Kidney (tissue), 14 donors: ENCODE measurements around the gene COPE. TPM values are rescaled to one million over a fixed set of nuclear protein-coding genes. Genes with fewer than 3 reads are reported as not detected.

Experiments
- DNase-seq, 5 donors: peaks; one replicate each; pipeline ENCODE4 v3.0.0-alpha.2; 2013 to 2020
- FAIRE-seq: peaks from 2 replicates; lab custom pipeline; 2012; peaks lifted over from hg19 to GRCh38; lab: Jason Lieb, UNC
- H3K27ac ChIP-seq, 2 donors: one replicate each; pipeline ENCODE4 v1.7.0; 2013; ENCODE audit warnings: low read depth in 2 of 2, low read length in 2 of 2, inconsistent platforms in 1 of 2
- H3K27me3 ChIP-seq: one replicate; pipeline ENCODE4 v1.7.1; 2013; ENCODE audit warnings: low read length, inconsistent platforms; ENCODE audit not compliant: control insufficient read depth, insufficient read depth
- H3K36me3 ChIP-seq, 3 donors: one replicate each; pipeline versions ENCODE4 v1.7.0 to v1.7.1; 2013; ENCODE audit warnings: low read length in 3 of 3, control low read depth in 1 of 3, inconsistent platforms in 1 of 3; ENCODE audit not compliant: insufficient read depth in 3 of 3, control insufficient read depth in 2 of 3
- H3K4me1 ChIP-seq, 3 donors: one replicate each; pipeline versions ENCODE4 v1.7.0 to v1.7.1; 2013; ENCODE audit warnings: low read length in 3 of 3, inconsistent platforms in 1 of 3, low read depth in 1 of 3; ENCODE audit not compliant: control insufficient read depth in 2 of 3, insufficient read depth in 2 of 3
- H3K4me3 ChIP-seq, 3 donors: one replicate each; pipeline versions ENCODE4 v1.7.0 to v1.8.1; 2013; ENCODE audit warnings: low read length in 3 of 3, control low read depth in 1 of 3, inconsistent platforms in 1 of 3
- H3K9ac ChIP-seq, 3 donors: one replicate each; pipeline versions ENCODE4 v1.7.0 to v1.7.1; 2013; ENCODE audit warnings: low read length in 3 of 3, control low read depth in 1 of 3, inconsistent platforms in 1 of 3
- H3K9me3 ChIP-seq, 3 donors: one replicate each; pipeline versions ENCODE4 v1.7.0 to v1.7.1; 2013; ENCODE audit warnings: low read length in 3 of 3, control low read depth in 1 of 3, inconsistent platforms in 1 of 3; ENCODE audit not compliant: control insufficient read depth in 2 of 3, insufficient read depth in 1 of 3
- intact Hi-C: fragments of 100-400 bp; cut with DNase I; formaldehyde crosslinking; loops from one replicate; pipeline ENCODE4 v1.11.1; 2022
- polyA plus RNA-seq: library from polyadenylated mRNA; stranded (reverse); fragments of 350-450 nt; fragmentation: Illumina TruSeq; extraction: RNeasy Lipid Tissue Mini Kit (QIAGEN cat#74804); gene quantifications from one replicate; pipeline ENCODE4 v1.2.3, GENCODE V29; 2014; ENCODE audit warnings: low read depth, low replicate concordance; ENCODE audit not compliant: insufficient read depth
- total RNA-seq: library from RNA; stranded (reverse); fragmentation: NEBNext Ultra II Directional; extraction: Animal tissue kit (Norgen Biotek cat#: 25700); gene quantifications from one replicate; pipeline ENCODE4 v1.2.1, GENCODE V29; 2021
- TF ChIP-seq, protein P1 (sequence below): IDR thresholded peaks from 3 replicates; pipeline ENCODE4 v1.5.1; 2012; ENCODE audit warnings: mild to moderate bottlenecking, moderate library complexity, borderline replicate concordance; ENCODE audit not compliant: insufficient read depth; ENCODE audit errors: extremely low read depth
- donor health status: control.
- donor health status: control.
- donor health status: control.
- donor health status: control.
- donor health status: control.
- donor health status: DM: yes; HTN: yes; CAD: no.
- donor health status: Normal renal cell carcinoma (clear cell type).

The COPE gene
- total and polyA plus RNA-seq, 2 donors from 2014 or later, result 166 to 263 TPM

DNA sequence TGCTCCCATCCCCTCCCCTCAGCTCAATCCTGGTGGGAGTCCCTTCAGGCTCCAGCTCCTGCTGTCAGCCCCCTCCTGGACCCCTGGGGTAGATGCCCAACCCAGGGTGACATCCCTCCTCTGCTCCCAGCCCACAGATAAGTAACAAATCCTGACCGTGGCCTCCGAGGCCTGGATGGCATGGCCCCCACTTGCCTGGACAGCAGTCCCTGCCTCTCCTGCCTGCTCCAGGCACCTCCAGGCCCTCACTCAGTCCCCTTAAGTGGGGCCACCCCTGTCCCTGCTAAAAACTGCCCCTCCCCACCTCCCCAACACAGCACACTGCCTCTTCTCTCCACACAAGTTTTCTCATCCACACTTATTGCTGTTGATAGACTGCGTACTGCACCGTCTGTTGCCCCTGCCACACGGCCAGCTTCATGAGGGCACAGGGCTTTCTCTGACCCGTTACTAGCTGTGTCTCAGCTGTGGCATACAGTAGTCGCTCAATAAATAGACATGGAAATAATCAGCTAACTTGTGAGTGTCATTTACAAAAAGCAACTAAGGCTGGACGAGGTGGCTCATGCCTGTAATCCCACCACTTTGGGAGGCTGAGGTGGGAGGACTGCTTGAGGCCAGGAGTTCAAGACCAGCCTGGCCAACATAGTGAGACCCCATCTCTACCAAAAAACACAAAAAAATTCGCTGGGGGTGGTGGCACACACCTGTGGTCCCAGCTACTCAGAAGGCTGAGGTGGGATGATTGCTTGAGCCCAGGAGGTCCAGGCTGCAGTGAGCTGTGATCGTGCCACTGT, 29.0 kb downstream of the COPE start:
- no peak overlapping the region for H3K9ac ChIP-seq
- no peaks in the 10 kb centered on the region for H3K27me3 ChIP-seq
- DNase-seq (no peak), FAIRE-seq (no peak)
- no peak overlapping the region for H3K27ac ChIP-seq
- intact Hi-C loops, result no loop called here
- H3K4me1 ChIP-seq, result no peaks in the 10 kb centered on the region
- H3K4me3 ChIP-seq, result no peak overlapping the region
- TF ChIP-seq, protein P1, sequence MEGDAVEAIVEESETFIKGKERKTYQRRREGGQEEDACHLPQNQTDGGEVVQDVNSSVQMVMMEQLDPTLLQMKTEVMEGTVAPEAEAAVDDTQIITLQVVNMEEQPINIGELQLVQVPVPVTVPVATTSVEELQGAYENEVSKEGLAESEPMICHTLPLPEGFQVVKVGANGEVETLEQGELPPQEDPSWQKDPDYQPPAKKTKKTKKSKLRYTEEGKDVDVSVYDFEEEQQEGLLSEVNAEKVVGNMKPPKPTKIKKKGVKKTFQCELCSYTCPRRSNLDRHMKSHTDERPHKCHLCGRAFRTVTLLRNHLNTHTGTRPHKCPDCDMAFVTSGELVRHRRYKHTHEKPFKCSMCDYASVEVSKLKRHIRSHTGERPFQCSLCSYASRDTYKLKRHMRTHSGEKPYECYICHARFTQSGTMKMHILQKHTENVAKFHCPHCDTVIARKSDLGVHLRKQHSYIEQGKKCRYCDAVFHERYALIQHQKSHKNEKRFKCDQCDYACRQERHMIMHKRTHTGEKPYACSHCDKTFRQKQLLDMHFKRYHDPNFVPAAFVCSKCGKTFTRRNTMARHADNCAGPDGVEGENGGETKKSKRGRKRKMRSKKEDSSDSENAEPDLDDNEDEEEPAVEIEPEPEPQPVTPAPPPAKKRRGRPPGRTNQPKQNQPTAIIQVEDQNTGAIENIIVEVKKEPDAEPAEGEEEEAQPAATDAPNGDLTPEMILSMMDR, result no peak
- H3K9me3 ChIP-seq, result no peaks in the 10 kb centered on the region
- H3K36me3 ChIP-seq, result no peaks in the 10 kb centered on the region

DNA sequence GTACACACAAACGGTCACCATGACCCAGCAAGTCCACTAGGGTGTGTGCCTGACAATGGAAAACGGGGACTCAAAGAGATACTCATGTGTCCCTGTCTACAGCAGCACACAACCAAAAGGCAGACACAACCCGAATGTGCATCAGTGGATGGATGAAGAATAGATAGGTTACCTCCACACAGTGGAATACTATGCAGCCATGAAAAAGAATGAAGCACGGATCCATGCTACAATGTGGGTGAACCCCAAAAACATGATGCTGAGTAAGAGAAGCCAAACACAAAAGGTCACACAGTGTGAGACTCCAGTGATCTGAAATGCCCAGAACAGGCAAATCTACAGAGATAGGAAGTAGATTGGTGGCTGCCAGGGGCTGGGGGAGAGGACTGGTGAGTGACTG, 32.2 kb downstream of the COPE start:
- Histone ChIP-seq H3K27me3 (no peaks in the 10 kb centered on the region), H3K9ac (no peak overlapping the region), H3K9me3 (no peaks in the 10 kb centered on the region), H3K27ac (no peak overlapping the region), H3K36me3 (no peaks in the 10 kb centered on the region), H3K4me3 (no peak overlapping the region), H3K4me1 (no peaks in the 10 kb centered on the region)
- FAIRE-seq (no peak), DNase-seq (no peak)
- TF ChIP-seq, protein P1, result no peak
- intact Hi-C loops, result no loop called here

DNA sequence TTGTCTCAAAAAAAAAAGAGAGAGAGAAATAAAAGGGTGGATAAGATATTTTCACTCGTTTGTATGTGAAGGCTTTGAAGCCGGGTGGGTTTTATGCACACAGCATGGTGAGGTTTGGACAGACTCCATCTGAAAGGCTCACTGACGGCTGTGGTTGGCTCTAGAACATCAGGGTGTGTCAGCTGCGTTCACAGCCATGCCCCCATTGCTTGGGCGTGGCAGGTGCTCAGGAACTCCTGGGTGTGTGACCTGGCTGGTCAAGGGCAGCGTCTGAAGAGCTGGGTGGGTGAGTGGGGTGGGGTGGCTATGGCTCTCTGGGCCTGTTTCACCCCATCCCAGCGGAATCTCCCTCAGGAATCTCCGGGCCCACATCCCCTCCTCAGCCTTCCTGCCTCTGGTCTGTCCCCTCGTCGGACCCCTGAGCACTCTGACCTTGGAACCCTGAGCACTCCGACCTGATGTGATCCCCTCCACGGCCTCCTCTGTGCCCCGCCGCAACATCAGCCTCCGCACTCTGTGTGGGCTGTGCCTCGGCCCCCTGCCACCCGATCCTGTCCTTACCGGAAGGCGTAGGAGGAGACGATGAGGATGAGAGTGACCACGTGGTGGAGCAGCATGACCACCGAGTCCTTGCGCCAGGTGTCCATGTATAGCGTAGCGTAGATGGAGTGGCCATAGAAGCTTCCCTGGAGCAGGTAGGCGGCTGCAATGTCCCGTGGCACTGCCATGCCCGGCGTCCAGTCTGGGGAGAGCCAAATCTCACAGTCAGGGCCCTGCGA, 35.5 kb downstream of the COPE start:
- no peak for FAIRE-seq
- TF ChIP-seq, protein P1, result no peak
- no peaks in the 10 kb centered on the region for H3K36me3 ChIP-seq

More for the DNA sequence above, 35.5 kb downstream of the COPE start:
- no peaks in the 10 kb centered on the region for H3K4me1 ChIP-seq
- intact Hi-C loops, result no loop called here
- H3K9ac ChIP-seq, result no peak overlapping the region
- no peak overlapping the region for H3K4me3 ChIP-seq
- no peak overlapping the region for H3K27ac ChIP-seq
- peak in 4 of 5 donors; percentile 66 to 77 (median 68) for DNase-seq
- no peaks in the 10 kb centered on the region for H3K27me3 ChIP-seq
- H3K9me3 ChIP-seq, result no peaks in the 10 kb centered on the region
